HFF-Myc (cell line): ENCODE results near the gene NEURL1B.
A peak's percentile ranks its signal among the peaks of the same experiment; 100 is the strongest.

Source experiments
- DNase-seq: peaks from one replicate; pipeline ENCODE4 v3.0.0-alpha.2; 2011; ENCODE audit warnings: low read depth; ENCODE audit errors: extremely low read depth
- H3K4me3 ChIP-seq: replicated peaks from 2 replicates; pipeline ENCODE4 v1.5.1; 2011; ENCODE audit warnings: low read depth, mild to moderate bottlenecking, control low read depth, low read length
- TF ChIP-seq, protein P1 (sequence below): IDR thresholded peaks from 2 replicates; pipeline ENCODE4 v1.5.1; 2012; ENCODE audit warnings: mild to moderate bottlenecking, low read depth, low read length, control low read depth; ENCODE audit errors: missing control alignments

Gene NEURL1B, protein sequence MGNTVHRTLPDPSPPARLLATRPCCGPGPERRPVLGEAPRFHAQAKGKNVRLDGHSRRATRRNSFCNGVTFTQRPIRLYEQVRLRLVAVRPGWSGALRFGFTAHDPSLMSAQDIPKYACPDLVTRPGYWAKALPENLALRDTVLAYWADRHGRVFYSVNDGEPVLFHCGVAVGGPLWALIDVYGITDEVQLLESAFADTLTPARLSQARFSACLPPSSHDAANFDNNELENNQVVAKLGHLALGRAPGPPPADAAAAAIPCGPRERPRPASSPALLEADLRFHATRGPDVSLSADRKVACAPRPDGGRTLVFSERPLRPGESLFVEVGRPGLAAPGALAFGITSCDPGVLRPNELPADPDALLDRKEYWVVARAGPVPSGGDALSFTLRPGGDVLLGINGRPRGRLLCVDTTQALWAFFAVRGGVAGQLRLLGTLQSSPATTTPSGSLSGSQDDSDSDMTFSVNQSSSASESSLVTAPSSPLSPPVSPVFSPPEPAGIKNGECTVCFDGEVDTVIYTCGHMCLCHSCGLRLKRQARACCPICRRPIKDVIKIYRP

DNA sequence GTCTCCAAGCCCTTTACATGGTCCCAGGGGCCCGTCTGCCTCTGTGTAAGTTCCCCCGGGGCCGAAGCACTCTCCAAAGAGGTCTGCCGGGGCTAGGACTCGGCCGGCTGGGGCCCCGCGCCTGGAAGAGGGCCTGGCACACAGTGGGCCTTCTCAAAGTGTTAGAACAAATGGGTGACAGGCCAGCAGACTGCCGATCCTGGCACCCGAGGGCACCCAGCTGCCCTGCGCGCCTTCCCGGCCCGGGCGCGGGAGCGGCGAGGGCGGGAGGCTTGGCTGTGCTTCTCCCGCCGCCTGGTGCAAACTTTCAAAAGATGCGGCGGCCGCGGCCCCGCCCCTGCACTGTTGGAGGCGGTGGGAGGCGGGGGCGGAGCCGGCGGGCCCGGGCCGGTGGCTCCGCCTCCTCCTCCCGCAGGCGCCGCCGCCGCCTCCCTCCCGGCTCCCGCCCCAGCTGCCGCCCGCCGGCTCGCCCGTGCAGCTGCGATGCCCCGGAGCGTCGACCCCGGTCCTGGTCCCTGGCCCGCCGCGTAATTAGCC is at the start of gene NEURL1B:
NEURL1B (plus strand) TSS at position 442 of the 537 bp plus-strand sequence. CDS start 144 bp downstream, outside the sequence.
- peak within 1 kb of the TSS; percentile 52 for H3K4me3 ChIP-seq
- DNase-seq, result no peak
- TF ChIP-seq, protein P1, sequence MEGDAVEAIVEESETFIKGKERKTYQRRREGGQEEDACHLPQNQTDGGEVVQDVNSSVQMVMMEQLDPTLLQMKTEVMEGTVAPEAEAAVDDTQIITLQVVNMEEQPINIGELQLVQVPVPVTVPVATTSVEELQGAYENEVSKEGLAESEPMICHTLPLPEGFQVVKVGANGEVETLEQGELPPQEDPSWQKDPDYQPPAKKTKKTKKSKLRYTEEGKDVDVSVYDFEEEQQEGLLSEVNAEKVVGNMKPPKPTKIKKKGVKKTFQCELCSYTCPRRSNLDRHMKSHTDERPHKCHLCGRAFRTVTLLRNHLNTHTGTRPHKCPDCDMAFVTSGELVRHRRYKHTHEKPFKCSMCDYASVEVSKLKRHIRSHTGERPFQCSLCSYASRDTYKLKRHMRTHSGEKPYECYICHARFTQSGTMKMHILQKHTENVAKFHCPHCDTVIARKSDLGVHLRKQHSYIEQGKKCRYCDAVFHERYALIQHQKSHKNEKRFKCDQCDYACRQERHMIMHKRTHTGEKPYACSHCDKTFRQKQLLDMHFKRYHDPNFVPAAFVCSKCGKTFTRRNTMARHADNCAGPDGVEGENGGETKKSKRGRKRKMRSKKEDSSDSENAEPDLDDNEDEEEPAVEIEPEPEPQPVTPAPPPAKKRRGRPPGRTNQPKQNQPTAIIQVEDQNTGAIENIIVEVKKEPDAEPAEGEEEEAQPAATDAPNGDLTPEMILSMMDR, result no peak

DNA sequence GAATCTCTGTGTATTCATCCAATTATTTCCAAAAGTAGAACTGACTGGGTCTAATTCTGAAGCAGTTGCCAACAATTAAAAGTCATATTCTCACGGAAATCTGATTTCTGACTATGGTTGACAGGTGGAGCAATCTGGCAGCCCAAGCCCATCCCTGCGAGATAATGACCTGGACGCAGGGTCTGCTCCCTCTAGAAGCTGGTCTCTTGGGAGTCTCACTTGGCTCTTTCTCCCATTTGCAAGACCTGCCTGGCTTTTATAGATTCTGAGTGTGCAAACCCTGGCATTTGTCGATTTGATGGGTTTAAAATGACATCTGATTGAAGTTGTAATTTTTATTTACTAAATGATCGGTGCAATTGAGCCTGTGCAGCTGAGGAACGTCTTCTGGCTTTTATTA is 49.4 kb upstream of the NEURL1B start:
- TF ChIP-seq, protein P1, result no peak
- no peak for DNase-seq
- H3K4me3 ChIP-seq, result no peak overlapping the region

DNA sequence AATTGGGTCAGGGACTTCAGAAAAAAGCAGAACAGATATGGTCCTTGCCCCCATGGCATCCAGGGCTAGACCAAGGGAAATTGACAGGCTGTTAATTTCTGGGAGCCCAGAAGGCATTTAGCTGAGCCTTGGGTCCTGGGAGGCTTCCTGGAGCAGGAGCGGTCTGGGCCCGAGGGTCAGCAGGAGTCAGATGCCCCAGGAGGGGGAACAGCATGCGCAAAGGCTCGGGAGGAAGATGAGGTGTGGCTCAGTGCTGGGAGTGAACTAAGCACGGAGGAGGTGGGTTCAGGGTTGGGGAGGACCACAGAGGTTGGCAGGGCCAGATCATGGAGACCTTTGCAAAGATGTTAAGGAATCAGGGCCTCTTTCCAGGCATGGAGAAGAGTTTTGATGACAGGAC is 48.2 kb upstream of the NEURL1B start:
- TF ChIP-seq, protein P1, result no peak
- DNase-seq, result no peak
- no peak overlapping the region for H3K4me3 ChIP-seq

DNA sequence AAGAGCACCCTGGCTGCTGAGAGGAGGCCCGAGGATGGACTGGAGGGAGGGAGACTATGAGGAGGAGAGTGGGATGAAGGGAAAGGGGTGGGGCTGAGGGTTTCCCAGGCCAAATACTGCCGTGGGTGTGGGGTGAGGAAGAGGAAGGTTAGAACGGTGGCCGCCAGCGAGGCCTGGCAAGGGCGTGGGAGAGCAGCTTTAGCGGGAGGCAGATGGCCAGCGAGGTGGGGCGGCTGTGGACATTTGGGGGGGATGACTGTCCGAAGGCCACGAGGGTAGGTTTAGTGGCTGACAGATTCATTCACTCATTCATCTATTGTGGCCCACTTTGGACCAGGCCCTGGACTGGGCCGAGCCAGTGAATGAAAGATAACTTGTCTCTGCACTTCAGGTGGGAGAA is 47.8 kb upstream of the NEURL1B start:
- no peak for DNase-seq
- TF ChIP-seq, protein P1, result no peak
- H3K4me3 ChIP-seq, result no peak overlapping the region

DNA sequence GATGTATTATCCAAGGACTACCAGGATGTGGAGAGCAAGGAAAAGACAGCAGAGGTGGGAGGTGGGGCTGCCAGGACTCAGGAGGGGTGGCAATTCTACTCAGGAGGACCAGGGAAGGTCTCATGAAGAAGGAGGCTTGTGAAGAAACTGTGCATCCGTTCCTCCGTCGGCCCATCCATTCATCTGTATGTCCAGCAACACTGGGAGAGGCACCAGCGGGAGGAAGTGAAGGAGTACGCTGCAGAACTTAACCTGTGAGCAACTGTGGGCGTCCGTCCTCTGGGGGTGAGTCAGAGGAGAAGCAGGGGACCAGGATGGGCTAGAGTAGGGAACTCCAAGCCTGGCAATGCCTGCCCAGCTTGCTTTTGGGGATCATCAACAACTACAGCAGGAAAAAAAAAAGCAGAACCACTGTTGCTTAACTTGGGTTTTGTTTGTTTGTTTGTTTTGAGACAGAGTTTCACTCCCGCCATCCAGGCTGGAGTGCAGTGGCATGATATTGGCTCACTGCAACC is 47.3 kb upstream of the NEURL1B start:
- TF ChIP-seq, protein P1, result no peak
- no peak for DNase-seq
- H3K4me3 ChIP-seq, result no peak overlapping the region

DNA sequence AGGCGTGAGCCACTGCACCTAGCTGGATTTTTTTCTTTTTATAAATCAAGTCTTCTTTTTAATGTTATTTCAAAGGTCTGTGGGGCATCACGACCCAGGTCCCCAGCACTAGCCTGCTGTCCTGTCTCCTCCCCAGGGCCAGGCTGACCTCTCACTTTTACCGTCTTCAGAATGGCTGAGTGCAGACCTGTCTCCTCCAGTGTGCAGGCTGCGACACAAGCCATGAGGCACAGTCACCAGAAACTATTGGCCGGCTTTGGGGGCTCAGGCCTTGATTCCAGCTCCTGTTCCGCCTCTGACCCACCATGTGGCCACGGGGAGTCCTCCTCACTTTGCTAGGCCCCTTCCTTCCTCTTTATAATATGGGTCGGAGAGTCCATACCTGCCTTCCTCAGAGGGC is 46.6 kb upstream of the NEURL1B start:
- no peak overlapping the region for H3K4me3 ChIP-seq
- DNase-seq, result no peak

More for the DNA sequence above, 46.6 kb upstream of the NEURL1B start:
- TF ChIP-seq, protein P1, result no peak
